HG03039 (cell line): Measurements from ENCODE around the gene NUTM2A.
"Not testable (repeated sequence)": the region's sequence is repeated elsewhere in the genome, so short reads cannot be mapped to it uniquely, and the experiment has no call there.

ENCODE experiments used
- ATAC-seq: cut with Tn5 transposase; IDR thresholded peaks from one replicate; pipeline ENCODE4 v1.9.1; 2021; ENCODE audit warnings: mild to moderate bottlenecking, moderate library complexity; ENCODE audit not compliant: unreplicated experiment

NUTM2A gene

GRCh38 chr10:87225148-87225547 is at the start of gene NUTM2A:
TSS of gene NUTM2A (plus strand) at chr10:87225448. CDS start at chr10:87225831, 383 bp downstream.
- ATAC-seq = not testable (repeated sequence)

- ATAC-seq = not testable (repeated sequence)
Observed at GRCh38 chr10:87177587-87177986, 47.7 kb upstream of the NUTM2A start.

- not testable (repeated sequence) for ATAC-seq
Observed at GRCh38 chr10:87184421-87184820, 40.8 kb upstream of the NUTM2A start.

GRCh38 chr10:87186016-87186415 is 39.2 kb upstream of the NUTM2A start:
- not testable (repeated sequence) for ATAC-seq

- not testable (repeated sequence) for ATAC-seq
Observed at GRCh38 chr10:87187573-87187972, 37.7 kb upstream of the NUTM2A start.

- ATAC-seq = not testable (repeated sequence)
Observed at GRCh38 chr10:87191841-87192240, 33.4 kb upstream of the NUTM2A start.

- peak; percentile 66 for ATAC-seq
Observed at GRCh38 chr10:87200924-87201323, 24.3 kb upstream of the NUTM2A start.

- ATAC-seq = not testable (repeated sequence)
Observed at GRCh38 chr10:87204801-87205200, 20.4 kb upstream of the NUTM2A start.

- ATAC-seq = not testable (repeated sequence)
Observed at GRCh38 chr10:87206922-87207321, 18.3 kb upstream of the NUTM2A start.

GRCh38 chr10:87210309-87210708 is 14.9 kb upstream of the NUTM2A start:
- not testable (repeated sequence) for ATAC-seq

GRCh38 chr10:87211848-87212247 is 13.4 kb upstream of the NUTM2A start:
- not testable (repeated sequence) for ATAC-seq

GRCh38 chr10:87213150-87213765 is 12.0 kb upstream of the NUTM2A start:
- not testable (repeated sequence) for ATAC-seq

GRCh38 chr10:87213806-87214205 is 11.4 kb upstream of the NUTM2A start:
- ATAC-seq = not testable (repeated sequence)

GRCh38 chr10:87216120-87216519 is 9.1 kb upstream of the NUTM2A start:
- ATAC-seq = not testable (repeated sequence)

GRCh38 chr10:87219370-87219769 is 5.9 kb upstream of the NUTM2A start:
- ATAC-seq = not testable (repeated sequence)

- ATAC-seq = not testable (repeated sequence)
Observed at GRCh38 chr10:87222789-87223188, 2.5 kb upstream of the NUTM2A start.

GRCh38 chr10:87228247-87228646 is 3.0 kb downstream of the NUTM2A start:
- not testable (repeated sequence) for ATAC-seq

- ATAC-seq = not testable (repeated sequence)
Observed at GRCh38 chr10:87229211-87229610, 4.0 kb downstream of the NUTM2A start.

- not testable (repeated sequence) for ATAC-seq
Observed at GRCh38 chr10:87234854-87235253, 9.6 kb downstream of the NUTM2A start.

GRCh38 chr10:87237244-87237643 is 12.0 kb downstream of the NUTM2A start:
- ATAC-seq = not testable (repeated sequence)

GRCh38 chr10:87239346-87239808 is 14.1 kb downstream of the NUTM2A start:
- ATAC-seq = not testable (repeated sequence)

- ATAC-seq = not testable (repeated sequence)
Observed at GRCh38 chr10:87242192-87242591, 16.9 kb downstream of the NUTM2A start.

- ATAC-seq = not testable (repeated sequence)
Observed at GRCh38 chr10:87247335-87247734, 22.1 kb downstream of the NUTM2A start.
